Muscle of leg (tissue), 11 donors: ENCODE results near the gene ANTXR1. TPM values are rescaled to one million over a fixed set of nuclear protein-coding genes. Genes with fewer than 3 reads are reported as not detected.

ENCODE experiments used
- DNase-seq: peaks from one replicate; pipeline ENCODE4 v3.0.0; 2013
- H3K27ac ChIP-seq: one replicate; pipeline ENCODE4 v1.5.1; 2013; ENCODE audit warnings: mild to moderate bottlenecking, low read length, control low read depth
- H3K27me3 ChIP-seq: one replicate; pipeline ENCODE4 v1.6.1; 2013; ENCODE audit warnings: low read length; ENCODE audit not compliant: control insufficient read depth, insufficient read depth
- H3K36me3 ChIP-seq: one replicate; pipeline ENCODE4 v1.6.1; 2013; ENCODE audit warnings: low read length; ENCODE audit not compliant: control insufficient read depth, insufficient read depth
- H3K4me1 ChIP-seq: one replicate; pipeline ENCODE4 v1.6.1; 2013; ENCODE audit warnings: low read length; ENCODE audit not compliant: control insufficient read depth, insufficient read depth
- H3K4me3 ChIP-seq: one replicate; pipeline ENCODE4 v1.5.1; 2013; ENCODE audit warnings: low read length, control low read depth
- H3K9me3 ChIP-seq: replicated peaks from 2 replicates; pipeline ENCODE4 v1.6.1; 2013; ENCODE audit warnings: low read depth, low read length; ENCODE audit not compliant: control insufficient read depth
- WGBS: methylation state at CpG from one replicate; pipeline ENCODE4 v1.1.5; 2013; ENCODE audit warnings: missing lambda C conversion rate; ENCODE audit not compliant: insufficient coverage; 5-methylcytosine and 5-hydroxymethylcytosine counted together
- polyA plus RNA-seq, 8 donors: library from polyadenylated mRNA; unstranded; fragments of 120-200 nt; gene quantifications; one replicate each; pipeline versions ENCODE4 v1.2.1 to v1.2.3, GENCODE V29; 2013; ENCODE audit warnings: inconsistent platforms in 1 of 8, low replicate concordance in 1 of 8; ENCODE audit not compliant: insufficient read length in 8 of 8, insufficient read depth in 1 of 8
- total RNA-seq: library from RNA; stranded (reverse); fragments of 120-200 nt; gene quantifications from one replicate; pipeline ENCODE4 v1.2.4, GENCODE V29; 2013

Gene ANTXR1
- total and polyA plus RNA-seq, 9 donors = 84.4 to 187 (median 133) TPM

- peaks cover 10% of the 10 kb centered on the region for H3K4me1 ChIP-seq
- H3K9me3 ChIP-seq = no peaks in the 10 kb centered on the region
- H3K4me3 ChIP-seq = no peak overlapping the region
- no peak overlapping the region for H3K27ac ChIP-seq
- no peak for DNase-seq
- peaks cover 43% of the 10 kb centered on the region for H3K36me3 ChIP-seq
- no peaks in the 10 kb centered on the region for H3K27me3 ChIP-seq
- 83% methylated on average over 2 of the region's 3 CpGs for WGBS
Measured at GRCh38 chr2:69102041-69102593, 89.1 kb downstream of the ANTXR1 start.

- peak; percentile 87 for DNase-seq
- peaks cover 10% of the 10 kb centered on the region for H3K4me1 ChIP-seq
- H3K27ac ChIP-seq = no peak overlapping the region
Measured at GRCh38 chr2:69103419-69103818, 90.4 kb downstream of the ANTXR1 start.

GRCh38 chr2:69104261-69104660 lies 91.3 kb downstream of the ANTXR1 start:
- Histone ChIP-seq H3K27me3 (no peaks in the 10 kb centered on the region), H3K27ac (peak overlapping the region; percentile 83), H3K4me3 (no peak overlapping the region), H3K4me1 (peaks cover 10% of the 10 kb centered on the region), H3K36me3 (peaks cover 39% of the 10 kb centered on the region), H3K9me3 (no peaks in the 10 kb centered on the region)
- DNase-seq = peak; percentile 95
- no CpG with 5 or more reads among the region's 3 CpGs for WGBS

More at GRCh38 chr2:69103419-69103818, 90.4 kb downstream of the ANTXR1 start:
- H3K9me3 ChIP-seq = no peaks in the 10 kb centered on the region
- no peaks in the 10 kb centered on the region for H3K27me3 ChIP-seq
- H3K4me3 ChIP-seq = no peak overlapping the region
- H3K36me3 ChIP-seq = peaks cover 39% of the 10 kb centered on the region
- no CpG with 5 or more reads among the region's 5 CpGs for WGBS

- peaks cover 39% of the 10 kb centered on the region for H3K36me3 ChIP-seq
- H3K9me3 ChIP-seq = no peaks in the 10 kb centered on the region
- WGBS = no CpG with 5 or more reads among the region's 4 CpGs
- peaks cover 3% of the 10 kb centered on the region for H3K4me1 ChIP-seq
- no peaks in the 10 kb centered on the region for H3K27me3 ChIP-seq
- DNase-seq = peak; percentile 69
- no peak overlapping the region for H3K4me3 ChIP-seq
- H3K27ac ChIP-seq = peak overlapping the region; percentile 11
Measured at GRCh38 chr2:69109255-69109654, 96.3 kb downstream of the ANTXR1 start.

GRCh38 chr2:69111076-69111475 lies 98.1 kb downstream of the ANTXR1 start:
- H3K4me1 ChIP-seq = peaks cover 3% of the 10 kb centered on the region
- H3K4me3 ChIP-seq = no peak overlapping the region
- H3K9me3 ChIP-seq = no peaks in the 10 kb centered on the region
- H3K27ac ChIP-seq = peak overlapping the region; percentile 4
- H3K27me3 ChIP-seq = no peaks in the 10 kb centered on the region
- peaks cover 40% of the 10 kb centered on the region for H3K36me3 ChIP-seq
- DNase-seq = peak; percentile 91
- 60% methylated on average over 1 of the region's 1 CpG for WGBS

- H3K36me3 ChIP-seq = peaks cover 39% of the 10 kb centered on the region
- H3K27ac ChIP-seq = no peak overlapping the region
- no peaks in the 10 kb centered on the region for H3K9me3 ChIP-seq
- no peak for DNase-seq
- WGBS = no CpG with 5 or more reads among the region's 3 CpGs
- no peak overlapping the region for H3K4me3 ChIP-seq
- H3K27me3 ChIP-seq = no peaks in the 10 kb centered on the region
- peaks cover 7% of the 10 kb centered on the region for H3K4me1 ChIP-seq
Measured at GRCh38 chr2:69113627-69114026, 100.6 kb downstream of the ANTXR1 start.

- DNase-seq = no peak
- Histone ChIP-seq H3K27ac (no peak overlapping the region), H3K9me3 (no peaks in the 10 kb centered on the region), H3K36me3 (peaks cover 46% of the 10 kb centered on the region), H3K4me3 (no peak overlapping the region), H3K4me1 (peaks cover 7% of the 10 kb centered on the region), H3K27me3 (no peaks in the 10 kb centered on the region)
- WGBS = 78% methylated on average over 1 of the region's 1 CpG
Measured at GRCh38 chr2:69114534-69114933, 101.6 kb downstream of the ANTXR1 start.

- peak overlapping the region; percentile 33 for H3K27ac ChIP-seq
Measured at GRCh38 chr2:69116438-69116837, 103.5 kb downstream of the ANTXR1 start.

GRCh38 chr2:69118609-69119008 lies 105.6 kb downstream of the ANTXR1 start:
- no peak for DNase-seq
- 79% methylated on average over 11 of the region's 13 CpGs for WGBS
- H3K36me3 ChIP-seq = peaks cover 46% of the 10 kb centered on the region
- H3K4me3 ChIP-seq = no peak overlapping the region
- no peak overlapping the region for H3K27ac ChIP-seq
- no peaks in the 10 kb centered on the region for H3K9me3 ChIP-seq
- H3K27me3 ChIP-seq = no peaks in the 10 kb centered on the region
- H3K4me1 ChIP-seq = peaks cover 7% of the 10 kb centered on the region

More at GRCh38 chr2:69116438-69116837, 103.5 kb downstream of the ANTXR1 start:
- WGBS = no CpG with 5 or more reads among the region's 4 CpGs
- Histone ChIP-seq H3K4me3 (no peak overlapping the region), H3K9me3 (no peaks in the 10 kb centered on the region), H3K27me3 (no peaks in the 10 kb centered on the region), H3K4me1 (peaks cover 7% of the 10 kb centered on the region), H3K36me3 (peaks cover 52% of the 10 kb centered on the region)
- peak; percentile 58 for DNase-seq

GRCh38 chr2:69119104-69119894 lies 106.3 kb downstream of the ANTXR1 start:
- 77% methylated on average over 12 of the region's 16 CpGs for WGBS
- DNase-seq = no peak
- H3K27ac ChIP-seq = no peak overlapping the region
- peaks cover 50% of the 10 kb centered on the region for H3K36me3 ChIP-seq
- no peak overlapping the region for H3K4me3 ChIP-seq
- H3K9me3 ChIP-seq = no peaks in the 10 kb centered on the region
- no peaks in the 10 kb centered on the region for H3K27me3 ChIP-seq
- H3K4me1 ChIP-seq = peaks cover 7% of the 10 kb centered on the region
